Naive thymus-derived CD4-positive, alpha-beta T cell (primary cell): ENCODE results near the gene ATP6V0B. TPM values are rescaled to one million over a fixed set of nuclear protein-coding genes. Genes with fewer than 3 reads are reported as not detected.

Experiments
- ATAC-seq: fragments of 150-1000 bp; cut with Tn5 transposase; 2 replicates; pipeline ENCODE4 v1.10.0; 2021; ENCODE audit warnings: mild to moderate bottlenecking, moderate library complexity
- CTCF ChIA-PET: fragments of 350-600 bp; sonication (Branson Sonifier 250); formaldehyde crosslinking; loops from one replicate; lab custom pipeline; 2021; ENCODE audit warnings: antibody characterized with exemption; lab: Charles Lee
- POLR2A ChIA-PET: fragments of 350-600 bp; sonication (Branson Sonifier 250); formaldehyde crosslinking; loops from one replicate; lab custom pipeline; 2021; ENCODE audit warnings: antibody characterized with exemption, inconsistent platforms; lab: Charles Lee
- DNase-seq, 9 donors: peaks; one replicate each; pipeline versions ENCODE4 v3.0.0 to v3.0.0-alpha.2; 2020 to 2022; ENCODE audit warnings: mixed read lengths in 1 of 9
- H3K27ac ChIP-seq: one replicate; pipeline ENCODE4 v1.7.0; 2013; ENCODE audit warnings: mild to moderate bottlenecking, low read depth, low read length, moderate library complexity
- H3K27me3 ChIP-seq, 2 donors: one replicate each; pipeline ENCODE4 v1.7.0; 2013; ENCODE audit warnings: low read length in 2 of 2, mild to moderate bottlenecking in 2 of 2, moderate library complexity in 2 of 2; ENCODE audit not compliant: control insufficient read depth in 2 of 2, insufficient read depth in 2 of 2
- H3K36me3 ChIP-seq, 3 experiments: 1 replicate in 2 of 3; 2 replicates in 1 of 3; pipeline ENCODE4 v1.7.0; 2013; ENCODE audit warnings: low read length in 3 of 3, mild to moderate bottlenecking in 3 of 3, moderate library complexity in 1 of 3; ENCODE audit not compliant: insufficient read depth in 3 of 3, control insufficient read depth in 2 of 3
- H3K4me1 ChIP-seq, 2 donors: one replicate each; pipeline ENCODE4 v1.7.0; 2013; ENCODE audit warnings: low read length in 2 of 2, mild to moderate bottlenecking in 2 of 2, moderate library complexity in 1 of 2; ENCODE audit not compliant: control insufficient read depth in 2 of 2, insufficient read depth in 2 of 2
- H3K4me3 ChIP-seq: 2 replicates; pipeline ENCODE4 v1.7.0; 2013; ENCODE audit warnings: mild to moderate bottlenecking, low read length
- H3K9me3 ChIP-seq, 3 experiments: 1 replicate in 2 of 3; 2 replicates in 1 of 3; pipeline ENCODE4 v1.7.0; 2013; ENCODE audit warnings: low read length in 3 of 3; ENCODE audit not compliant: control insufficient read depth in 2 of 3
- H3K27ac Mint-ChIP-seq, 9 donors: one replicate each; pipeline ENCODE4 v1.8.0; 2020 to 2022; ENCODE audit warnings: mixed read lengths in 9 of 9, mild to moderate bottlenecking in 8 of 9, moderate library complexity in 5 of 9, inconsistent platforms in 2 of 9
- H3K27me3 Mint-ChIP-seq, 5 donors: one replicate each; pipeline ENCODE4 v1.8.0; 2021 to 2022; ENCODE audit warnings: mixed read lengths in 5 of 5, mild to moderate bottlenecking in 1 of 5
- H3K36me3 Mint-ChIP-seq, 5 donors: one replicate each; pipeline ENCODE4 v1.8.0; 2020 to 2022; ENCODE audit warnings: mixed read lengths in 5 of 5, mild to moderate bottlenecking in 3 of 5, inconsistent platforms in 1 of 5
- H3K4me1 Mint-ChIP-seq, 7 donors: one replicate each; pipeline ENCODE4 v1.8.0; 2020 to 2022; ENCODE audit warnings: mixed read lengths in 7 of 7, mild to moderate bottlenecking in 3 of 7, inconsistent platforms in 1 of 7
- H3K4me3 Mint-ChIP-seq, 10 donors: one replicate each; pipeline ENCODE4 v1.8.0; 2020 to 2022; ENCODE audit warnings: mild to moderate bottlenecking in 10 of 10, mixed read lengths in 10 of 10, moderate library complexity in 6 of 10, inconsistent platforms in 2 of 10
- H3K9me3 Mint-ChIP-seq, 11 donors: one replicate each; pipeline ENCODE4 v1.8.0; 2020 to 2022; ENCODE audit warnings: mixed read lengths in 11 of 11, mild to moderate bottlenecking in 4 of 11, inconsistent platforms in 1 of 11, moderate library complexity in 1 of 11
- intact Hi-C, 2 donors: fragments of 100-400 bp; cut with micrococcal nuclease; formaldehyde crosslinking; loops; one replicate each; pipeline ENCODE4 v1.15.1; 2023
- polyA plus RNA-seq, 2 donors: library from polyadenylated mRNA; unstranded; fragments of 300-500 nt; fragmentation: Illumina TruSeq; gene quantifications; one replicate each; pipeline ENCODE4 v1.2.3, GENCODE V29; 2021
- total RNA-seq, 6 experiments: library from RNA in 5 of 6; stranded (reverse) in 5 of 6; gene quantifications; 1 replicate in 5 of 6; 2 replicates in 1 of 6; pipeline ENCODE4 v1.2.3 and lab custom pipeline; 2021 to 2026

Gene ATP6V0B
- total and polyA plus RNA-seq, 7 experiments from 2014 or later, result 47.3 to 166 (median 139) TPM

DNA sequence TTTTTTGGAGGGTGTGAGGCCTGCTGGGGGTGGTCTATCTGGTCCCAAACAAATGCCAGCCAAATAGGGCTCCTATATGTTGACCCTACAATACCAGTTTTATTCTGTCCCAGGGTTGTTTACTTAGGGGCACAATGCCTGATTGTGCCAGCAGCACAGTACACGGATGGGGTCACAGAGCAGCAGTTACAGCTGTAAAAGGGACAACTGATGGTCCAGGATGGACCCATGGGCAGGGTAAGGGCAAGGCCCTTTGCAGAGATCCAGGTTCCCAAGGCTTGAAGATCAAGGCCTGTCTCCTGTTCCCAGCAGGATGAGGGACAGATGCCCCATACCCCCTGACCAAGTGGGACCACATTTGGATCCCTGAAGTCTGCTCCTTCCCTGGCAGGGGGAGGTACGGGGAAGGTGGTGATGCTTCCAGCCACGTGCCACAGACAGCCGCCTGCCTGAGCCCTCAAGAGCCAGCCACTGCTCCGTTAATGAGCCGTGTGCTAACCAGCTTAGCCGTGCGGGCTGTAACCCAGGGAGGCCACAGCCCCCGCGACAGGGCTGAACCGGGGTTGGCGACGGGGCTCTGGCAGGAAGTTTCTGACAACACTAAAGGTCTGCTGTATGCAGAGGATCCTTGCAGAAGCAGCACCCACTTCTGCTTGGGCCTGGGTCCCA is 38.3 kb downstream of the ATP6V0B start:
- H3K36me3 ChIP-seq, result no peaks in the 10 kb centered on the region
- no peak overlapping the region for H3K4me3 Mint-ChIP-seq
- CTCF ChIA-PET, result interaction anchor here (0.6 to 0.9 kb wide), 2 partner anchors 22 to 34 kb away, joined by 3 read pairs; no protein-coding TSS in a partner anchor

DNA sequence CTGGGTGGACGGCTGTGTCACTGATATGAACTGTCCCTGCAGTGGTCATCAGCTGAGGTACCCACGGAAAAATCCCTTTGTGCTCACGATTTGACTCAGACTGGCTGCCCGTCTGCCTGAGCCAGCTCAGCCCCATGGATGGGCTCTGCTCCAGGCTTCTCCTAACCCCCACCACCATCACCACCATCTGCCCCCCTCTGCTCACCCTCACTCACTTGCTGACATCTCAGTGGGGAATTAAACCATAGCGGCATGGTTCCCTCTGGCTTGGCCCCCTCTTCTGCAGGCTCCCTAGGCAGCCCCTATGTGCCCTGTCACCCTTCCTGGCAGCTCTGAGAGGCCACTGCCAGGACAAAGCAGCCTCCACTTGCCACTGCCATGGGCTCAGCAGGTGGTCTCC is 39.2 kb downstream of the ATP6V0B start:
- Histone ChIP-seq H3K4me3 (no peak overlapping the region), H3K4me1 (no peaks in the 10 kb centered on the region), H3K9me3 (no peaks in the 10 kb centered on the region), H3K27me3 (no peaks in the 10 kb centered on the region), H3K36me3 (no peaks in the 10 kb centered on the region), H3K27ac (no peak overlapping the region)
- DNase-seq (no peak), ATAC-seq (no peak)
- Mint-ChIP-seq H3K9me3 (no peaks in the 10 kb centered on the region), H3K36me3 (no peaks in the 10 kb centered on the region), H3K4me1 (peaks cover 0 to 20% (median 8%) of the 10 kb centered on the region in 7 donors), H3K27me3 (peaks cover 0 to 5% (median 0%) of the 10 kb centered on the region in 5 donors), H3K4me3 (no peak overlapping the region), H3K27ac (peak overlapping the region in 2 of 9 donors; percentile 12 to 37)
- ChIA-PET CTCF (interaction anchor here (0.7 to 0.9 kb wide), 2 partner anchors 20 to 33 kb away, joined by 3 read pairs; no protein-coding TSS in a partner anchor), POLR2A (interaction anchor here (0.7 kb wide), 1 partner anchor 62 kb away, joined by 3 read pairs; no protein-coding TSS in a partner anchor)
- intact Hi-C loops, result no loop called here

More for the DNA sequence above, 38.3 kb downstream of the ATP6V0B start:
- POLR2A ChIA-PET, result no interaction called here
- Histone ChIP-seq H3K4me3 (no peak overlapping the region), H3K27me3 (no peaks in the 10 kb centered on the region), H3K27ac (no peak overlapping the region), H3K4me1 (no peaks in the 10 kb centered on the region), H3K9me3 (no peaks in the 10 kb centered on the region)
- peaks cover 0 to 20% (median 8%) of the 10 kb centered on the region in 7 donors for H3K4me1 Mint-ChIP-seq
- ATAC-seq (peak; percentile 22), DNase-seq (peak in 1 of 9 donors; percentile 21)
- peaks cover 0 to 5% (median 0%) of the 10 kb centered on the region in 5 donors for H3K27me3 Mint-ChIP-seq
- H3K9me3 Mint-ChIP-seq, result no peaks in the 10 kb centered on the region
- intact Hi-C loops, result no loop called here
- H3K36me3 Mint-ChIP-seq, result no peaks in the 10 kb centered on the region
- H3K27ac Mint-ChIP-seq, result peak overlapping the region in 2 of 9 donors; percentile 51 to 82

DNA sequence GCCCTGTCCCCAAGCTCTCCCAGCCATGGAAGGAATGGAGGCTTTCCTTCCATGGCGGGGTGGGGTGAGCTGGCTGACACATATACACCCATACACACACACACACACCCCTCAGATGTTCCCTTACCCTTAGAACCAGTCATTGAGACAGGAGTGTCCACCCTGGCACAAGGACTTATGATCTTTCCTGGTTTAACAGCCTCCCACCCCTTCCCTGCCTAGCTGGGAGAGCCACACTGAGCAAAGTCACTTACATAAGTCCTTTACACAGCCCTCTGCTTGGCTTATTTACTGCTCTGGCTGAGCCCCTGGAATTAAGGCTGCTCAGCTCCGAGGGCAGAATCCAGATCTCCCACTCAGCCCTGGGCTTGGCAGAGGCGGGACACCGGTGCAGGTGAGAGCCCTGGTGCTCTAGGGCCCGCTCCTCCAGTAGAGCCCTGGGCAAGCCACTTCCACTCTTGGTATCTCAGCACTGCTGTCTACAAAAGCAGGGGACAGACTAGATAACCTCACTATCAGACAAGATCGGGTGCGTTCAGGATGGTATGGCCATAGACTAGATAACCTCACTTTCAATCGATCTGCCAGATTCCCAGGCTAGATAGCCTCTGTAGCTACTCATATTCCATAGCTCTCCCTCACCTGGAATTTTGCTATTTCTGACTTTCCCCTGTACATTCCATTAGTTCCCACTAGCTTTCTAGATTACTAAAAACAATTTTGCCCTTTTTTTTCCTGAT is 39.8 kb downstream of the ATP6V0B start:
- H3K27me3 ChIP-seq, result no peaks in the 10 kb centered on the region
- H3K9me3 ChIP-seq, result no peaks in the 10 kb centered on the region
- H3K4me3 ChIP-seq, result no peak overlapping the region
- CTCF ChIA-PET, result interaction anchor here (0.7 kb wide), 1 partner anchor 19 kb away, joined by 3 read pairs; no protein-coding TSS in a partner anchor
- DNase-seq (no peak), ATAC-seq (no peak)
- no peaks in the 10 kb centered on the region for H3K36me3 ChIP-seq
- POLR2A ChIA-PET, result no interaction called here
- Mint-ChIP-seq H3K27ac (no peak overlapping the region), H3K36me3 (no peaks in the 10 kb centered on the region), H3K4me1 (peaks cover 0 to 20% (median 8%) of the 10 kb centered on the region in 7 donors), H3K9me3 (no peaks in the 10 kb centered on the region), H3K27me3 (peaks cover 0 to 5% (median 0%) of the 10 kb centered on the region in 5 donors), H3K4me3 (no peak overlapping the region)
- intact Hi-C loops, result no loop called here
- no peak overlapping the region for H3K27ac ChIP-seq
- no peaks in the 10 kb centered on the region for H3K4me1 ChIP-seq

DNA sequence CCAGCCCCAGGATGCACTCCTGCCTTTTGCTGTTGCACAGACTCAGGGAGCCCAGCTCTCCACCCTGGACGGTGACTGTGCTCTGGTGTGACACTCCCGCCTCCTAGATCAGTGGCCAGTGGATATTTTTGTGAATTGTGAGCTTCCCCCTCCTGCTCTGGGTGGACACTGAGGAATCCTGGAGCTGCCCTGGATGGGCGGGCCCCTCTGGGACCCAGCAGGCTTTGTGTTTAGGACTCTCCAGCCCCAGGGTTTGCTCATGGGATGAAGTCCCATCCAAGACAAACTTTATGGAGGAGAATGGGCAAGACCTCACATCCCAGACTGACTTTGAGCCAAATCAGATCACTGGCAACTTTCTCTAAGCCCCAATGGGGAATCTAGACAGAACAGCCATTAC is 40.4 kb downstream of the ATP6V0B start:
- no peaks in the 10 kb centered on the region for H3K4me1 ChIP-seq
- H3K36me3 ChIP-seq, result no peaks in the 10 kb centered on the region
- ChIA-PET POLR2A (no interaction called here), CTCF (interaction anchor here (1.1 kb wide), 1 partner anchor 80 kb away, joined by 3 read pairs; no protein-coding TSS in a partner anchor)
- ATAC-seq (no peak), DNase-seq (no peak)
- no peaks in the 10 kb centered on the region for H3K36me3 Mint-ChIP-seq
- no peak overlapping the region for H3K27ac Mint-ChIP-seq
- intact Hi-C loops, result no loop called here
- H3K27me3 ChIP-seq, result no peaks in the 10 kb centered on the region
- H3K4me3 ChIP-seq, result no peak overlapping the region
- H3K27me3 Mint-ChIP-seq, result peaks cover 0 to 5% (median 0%) of the 10 kb centered on the region in 5 donors
- H3K9me3 ChIP-seq, result no peaks in the 10 kb centered on the region
- no peaks in the 10 kb centered on the region for H3K9me3 Mint-ChIP-seq
- H3K4me3 Mint-ChIP-seq, result no peak overlapping the region
- H3K4me1 Mint-ChIP-seq, result peaks cover 0 to 20% (median 8%) of the 10 kb centered on the region in 7 donors
- H3K27ac ChIP-seq, result no peak overlapping the region

DNA sequence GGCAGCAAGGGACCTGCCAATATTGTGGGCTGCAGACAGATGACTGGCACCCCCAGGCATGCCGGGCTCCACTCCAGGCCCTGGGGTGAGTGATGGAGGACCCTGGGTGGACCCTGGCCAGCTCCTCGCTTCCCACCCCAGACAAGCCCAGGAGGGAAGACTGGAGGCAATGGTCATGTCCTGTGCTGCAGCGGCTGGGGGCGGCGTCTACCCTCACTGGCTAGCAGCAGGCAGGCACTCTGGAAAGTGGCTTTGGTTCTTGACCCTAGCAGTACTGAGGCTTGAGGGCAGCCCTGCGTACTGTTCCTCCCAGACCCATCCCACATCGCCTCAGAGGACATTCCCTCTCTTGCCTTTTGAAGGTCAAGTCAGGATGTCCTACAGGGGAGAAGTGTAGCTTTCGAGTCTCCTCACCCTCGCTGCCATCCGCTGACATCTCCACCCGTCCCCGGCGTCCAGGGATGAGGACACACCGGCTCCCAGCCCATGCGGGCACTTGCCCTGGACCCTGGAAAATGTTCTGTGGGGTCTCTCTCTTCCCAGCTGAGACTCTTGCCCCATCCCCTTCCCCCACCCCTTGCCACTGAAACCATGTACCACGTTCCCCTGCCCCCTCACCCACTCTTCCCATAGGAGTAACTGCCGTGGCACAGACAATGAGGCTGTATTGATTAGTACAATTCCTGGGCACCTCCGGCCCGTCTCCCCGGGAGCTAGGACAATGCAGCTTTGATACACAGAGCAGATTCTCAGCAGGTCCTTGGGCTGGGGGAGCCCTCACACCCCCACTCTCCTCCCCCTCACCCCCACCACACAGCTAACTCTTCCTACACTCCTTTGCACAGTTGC is 41.5 kb downstream of the ATP6V0B start:
- Mint-ChIP-seq H3K4me3 (no peak overlapping the region), H3K36me3 (no peaks in the 10 kb centered on the region), H3K9me3 (no peaks in the 10 kb centered on the region), H3K27ac (no peak overlapping the region), H3K4me1 (peaks cover 0 to 20% (median 8%) of the 10 kb centered on the region in 7 donors), H3K27me3 (peaks cover 0 to 5% (median 0%) of the 10 kb centered on the region in 5 donors)
- Histone ChIP-seq H3K4me3 (no peak overlapping the region), H3K27me3 (no peaks in the 10 kb centered on the region), H3K9me3 (no peaks in the 10 kb centered on the region), H3K4me1 (no peaks in the 10 kb centered on the region), H3K36me3 (no peaks in the 10 kb centered on the region), H3K27ac (no peak overlapping the region)
- POLR2A ChIA-PET, result no interaction called here
- no peak for ATAC-seq
- no peak for DNase-seq
- CTCF ChIA-PET, result interaction anchor here (1.1 kb wide), 1 partner anchor 81 kb away, joined by 3 read pairs; no protein-coding TSS in a partner anchor
- intact Hi-C loops, result no loop called here

DNA sequence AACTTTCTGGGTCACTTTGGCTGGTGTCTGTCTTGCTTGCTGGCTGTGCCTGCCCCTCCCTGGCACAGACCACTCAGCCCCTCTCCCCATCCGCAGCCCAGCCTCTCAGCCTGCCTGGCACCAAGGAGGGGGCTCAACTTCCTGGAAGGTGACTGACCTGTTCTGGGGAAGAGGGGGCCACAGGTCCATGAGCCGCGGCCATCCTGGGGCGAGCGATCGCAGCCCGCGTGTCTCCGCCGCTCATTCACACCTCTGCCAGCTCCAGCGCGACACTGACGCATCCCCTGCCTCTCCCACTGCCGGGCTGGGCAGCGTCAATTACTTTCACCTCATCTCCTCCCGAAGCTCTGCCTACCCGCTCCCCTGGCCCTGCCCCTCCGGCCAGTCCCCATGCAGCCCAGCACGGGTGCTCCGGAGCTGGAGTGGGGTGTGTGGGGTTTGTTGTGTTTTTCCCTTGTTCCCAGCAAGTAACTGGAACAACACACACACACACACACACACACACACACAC is 42.2 kb downstream of the ATP6V0B start:
- POLR2A ChIA-PET, result no interaction called here
- Mint-ChIP-seq H3K27me3 (peaks cover 0 to 5% (median 0%) of the 10 kb centered on the region in 5 donors), H3K27ac (no peak overlapping the region), H3K4me3 (no peak overlapping the region), H3K36me3 (no peaks in the 10 kb centered on the region), H3K4me1 (peaks cover 0 to 19% (median 8%) of the 10 kb centered on the region in 7 donors), H3K9me3 (no peaks in the 10 kb centered on the region)
- Histone ChIP-seq H3K36me3 (no peaks in the 10 kb centered on the region), H3K27me3 (no peaks in the 10 kb centered on the region), H3K4me1 (no peaks in the 10 kb centered on the region), H3K4me3 (no peak overlapping the region), H3K27ac (no peak overlapping the region), H3K9me3 (no peaks in the 10 kb centered on the region)
- ATAC-seq (no peak), DNase-seq (no peak)
- intact Hi-C loops, result no loop called here
- CTCF ChIA-PET, result no interaction called here
